Germinal center (tissue), 1 donor: ENCODE results near the gene SUMF1.
A peak's percentile ranks its signal among the peaks of the same experiment; 100 is the strongest.

Source experiments
- DNase-seq: peaks from one replicate; pipeline ENCODE4 v3.0.0; 2012; ENCODE audit warnings: mixed read lengths, low spot score

Gene SUMF1

GRCh38 chr3:4497843-4498324, 30.8 kb upstream of the SUMF1 start:
- no peak for DNase-seq

DNA sequence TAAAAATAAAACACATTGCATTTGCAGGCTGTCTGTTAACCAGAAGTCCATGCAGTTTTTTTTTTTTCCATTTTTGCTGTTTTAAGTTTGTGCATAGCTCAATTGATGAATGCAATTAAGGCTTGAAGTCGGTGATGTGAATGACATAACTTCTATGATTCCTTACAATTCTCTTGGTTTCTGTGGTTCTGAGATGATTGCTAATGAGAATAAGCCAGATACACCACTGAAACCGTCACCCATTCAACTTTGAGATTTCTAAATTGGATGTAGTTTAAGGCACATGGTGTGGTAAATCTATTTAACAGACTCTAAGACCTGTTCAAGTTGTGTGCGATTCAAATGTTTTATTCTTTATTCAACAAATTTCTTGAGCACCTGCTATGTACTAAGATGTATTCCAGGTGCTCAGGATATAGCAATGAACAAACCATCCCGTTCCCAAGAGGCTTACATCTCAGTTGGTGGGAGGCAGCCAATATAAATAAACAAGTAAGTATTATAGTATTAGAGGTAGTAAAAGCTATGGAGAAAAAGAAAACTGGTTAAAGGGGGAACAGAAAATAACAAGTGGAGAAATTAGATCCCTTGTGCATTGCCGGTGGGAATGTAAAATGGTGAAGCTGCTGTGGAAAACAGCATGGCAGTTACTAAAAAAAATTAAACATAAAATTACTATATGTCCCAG, 30.1 kb upstream of the SUMF1 start:
- DNase-seq, result no peak

DNA sequence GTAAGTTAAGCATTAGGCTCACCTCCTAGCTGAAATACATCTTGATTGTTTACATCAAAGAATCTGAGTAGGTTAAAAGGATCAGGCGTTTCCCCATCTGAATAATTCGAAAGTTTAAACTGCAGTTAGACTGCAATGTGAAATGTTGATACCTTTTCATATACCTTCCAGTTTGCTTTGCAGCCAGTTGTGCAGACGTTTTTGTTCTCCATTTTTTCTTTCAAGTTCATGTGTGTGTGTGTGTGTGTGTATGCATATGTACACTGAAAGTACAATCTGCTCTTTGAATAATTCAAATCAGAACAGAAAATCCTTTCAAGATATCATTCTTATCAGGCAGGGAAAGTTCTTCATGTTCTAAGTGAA, 29.0 kb upstream of the SUMF1 start:
- DNase-seq, result no peak

- DNase-seq, result no peak
Observed at GRCh38 chr3:4495294-4496086, 28.4 kb upstream of the SUMF1 start.

DNA sequence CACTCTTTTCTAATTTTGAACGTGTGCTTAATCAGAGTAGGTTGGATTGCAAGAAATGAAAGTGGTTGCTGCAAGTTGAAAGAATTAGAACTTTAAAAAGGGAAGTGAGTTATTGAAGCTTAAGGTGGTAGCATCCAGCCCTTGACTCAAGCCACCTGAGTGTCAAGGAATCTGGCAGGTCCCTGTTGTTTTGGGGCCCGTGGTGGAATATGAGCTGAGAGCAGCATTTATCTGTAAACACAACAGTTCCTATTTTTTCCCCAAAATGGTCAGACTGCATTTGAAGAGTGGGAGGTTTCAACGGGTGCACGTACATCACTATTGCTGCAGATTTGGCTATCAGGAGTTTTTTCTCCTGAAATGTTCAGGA, 27.8 kb upstream of the SUMF1 start:
- DNase-seq, result peak; percentile 43

DNA sequence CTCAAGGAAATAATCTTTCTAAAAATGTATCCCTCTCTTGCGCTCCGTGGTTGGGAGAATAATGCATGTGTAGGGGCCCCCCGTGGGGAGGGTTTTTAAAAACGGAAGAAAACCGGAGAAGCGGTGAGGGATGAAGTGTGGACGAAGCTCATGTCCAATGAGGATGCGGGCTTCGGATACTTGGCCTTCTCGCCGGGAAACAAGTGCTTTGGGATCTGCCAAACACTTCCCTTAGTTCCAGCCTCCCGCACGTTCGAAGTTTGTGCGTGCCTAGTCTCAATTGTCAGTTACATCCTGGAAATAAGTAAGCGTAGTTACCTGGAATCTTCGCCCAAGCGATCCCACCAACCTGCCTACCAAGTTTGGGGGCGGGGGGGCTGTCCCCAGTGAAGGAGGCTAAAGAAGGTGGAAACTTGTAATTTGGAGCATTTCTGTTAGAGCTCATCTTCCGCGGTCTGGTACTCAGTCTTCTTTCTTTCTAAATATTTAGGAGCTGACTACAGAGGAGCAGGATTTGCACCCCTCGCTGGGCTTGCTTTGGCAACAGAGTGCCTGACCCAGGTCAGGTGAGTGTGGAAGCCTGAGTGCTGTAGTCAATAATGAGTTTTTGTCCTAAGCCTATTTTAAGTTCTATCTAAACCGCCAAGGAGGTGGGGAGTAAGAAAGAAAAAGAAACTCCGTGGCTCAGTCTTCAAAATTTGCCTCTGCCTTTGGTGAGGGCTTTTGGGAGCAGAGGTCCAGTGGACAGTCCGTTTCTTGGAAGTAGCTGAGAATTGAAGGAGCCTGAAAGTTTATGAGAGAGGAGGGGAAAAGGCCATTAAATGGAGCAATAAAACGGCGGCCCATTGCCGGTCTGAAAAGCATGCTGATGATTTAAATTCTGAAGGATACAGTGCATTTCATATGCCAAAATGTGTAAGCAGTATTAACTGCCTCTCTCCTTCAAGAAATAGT, 27.1 kb upstream of the SUMF1 start:
- DNase-seq, result no peak

- DNase-seq, result peak; percentile 95
Observed at GRCh38 chr3:4493014-4493940, 26.2 kb upstream of the SUMF1 start, which contains the start of gene ITPR1. ITPR1 (plus strand) TSS chr3:4493348; CDS start chr3:4516492, 23,144 bp downstream.

DNA sequence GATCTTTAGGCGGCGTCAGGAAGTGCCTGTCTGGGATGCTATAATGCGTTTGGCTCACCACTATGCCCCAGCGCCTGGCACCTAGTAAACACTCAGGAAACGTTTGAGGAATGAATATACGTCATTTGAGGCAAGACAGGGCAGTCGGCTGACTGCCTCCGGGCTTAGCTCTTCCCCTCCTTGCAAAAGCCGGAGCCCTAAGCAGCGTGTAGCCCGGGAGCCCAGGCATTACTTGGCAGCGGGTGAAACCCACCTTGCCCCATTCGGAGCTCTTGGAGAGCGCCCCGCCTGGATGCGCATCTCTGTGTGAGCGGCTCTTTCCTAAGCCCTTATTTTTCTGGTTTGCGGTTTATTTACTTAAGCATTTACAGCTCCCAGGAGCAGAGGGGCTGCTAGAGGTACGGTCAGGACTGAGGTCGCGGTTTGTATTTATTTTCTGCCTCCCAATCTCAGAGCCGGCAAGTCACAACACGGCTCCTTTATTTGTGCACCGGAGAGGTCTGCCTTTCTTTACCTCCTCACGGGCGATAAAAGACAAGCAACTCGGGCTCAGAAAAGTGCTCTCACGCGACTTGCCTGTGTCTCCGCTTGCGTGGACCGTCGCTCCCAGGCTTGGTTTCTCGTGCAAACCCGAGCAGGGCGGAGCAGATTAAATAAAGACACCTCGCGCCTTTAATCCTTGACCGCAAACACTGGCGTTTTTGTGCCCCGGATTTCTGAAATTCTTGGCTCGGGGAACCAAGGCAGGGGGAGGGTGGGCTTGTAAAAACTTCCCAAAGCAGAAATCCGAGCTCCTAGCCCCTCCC, 25.3 kb upstream of the SUMF1 start:
- peak; percentile 32 for DNase-seq

- no peak for DNase-seq
Observed at GRCh38 chr3:4491855-4492207, 24.8 kb upstream of the SUMF1 start.

GRCh38 chr3:4478261-4478660, 11.2 kb upstream of the SUMF1 start:
- no peak for DNase-seq

- no peak for DNase-seq
Observed at GRCh38 chr3:4476496-4476895, 9.4 kb upstream of the SUMF1 start.

- no peak for DNase-seq
Observed at GRCh38 chr3:4475804-4476203, 8.7 kb upstream of the SUMF1 start.

DNA sequence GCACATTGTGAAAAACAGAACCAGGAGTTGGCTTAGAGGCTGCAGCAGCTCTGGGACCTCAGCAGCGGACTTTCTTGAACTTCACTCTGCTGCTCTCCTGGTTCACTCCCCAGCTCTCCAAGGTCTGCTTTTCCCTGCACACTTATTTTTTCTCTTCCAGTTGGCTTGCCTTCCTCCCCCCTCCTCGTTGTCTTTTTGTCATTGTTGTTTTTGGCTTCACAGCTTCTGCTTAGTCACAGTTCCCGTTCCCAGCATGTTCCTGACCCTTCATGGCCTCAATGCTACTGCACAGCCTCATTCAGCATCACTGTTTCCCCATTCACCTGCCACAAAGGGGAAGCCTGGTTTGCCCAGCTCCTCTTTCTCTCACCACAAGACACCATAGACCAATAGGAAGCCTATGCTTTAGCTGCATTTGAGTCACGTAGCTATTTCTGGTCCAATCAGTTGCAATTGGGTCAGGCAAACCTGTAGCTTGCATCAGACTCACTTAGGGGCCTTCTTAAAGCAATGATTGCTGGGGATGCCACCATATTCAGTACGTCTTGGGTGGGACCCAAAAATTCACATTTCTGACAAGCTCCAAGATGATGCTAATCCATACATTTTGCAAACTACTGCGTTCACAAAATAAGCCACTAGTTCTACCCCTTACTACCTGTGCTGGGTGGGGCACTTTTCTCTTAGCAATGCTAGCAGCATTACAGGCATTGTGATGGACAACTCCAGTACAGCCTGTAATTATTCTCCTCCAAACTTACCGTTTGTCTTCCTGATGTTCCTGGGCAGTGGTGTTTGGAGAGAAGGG, 7.8 kb upstream of the SUMF1 start:
- no peak for DNase-seq

- no peak for DNase-seq
Observed at GRCh38 chr3:4472766-4473165, 5.7 kb upstream of the SUMF1 start.

GRCh38 chr3:4472312-4472711, 5.2 kb upstream of the SUMF1 start:
- no peak for DNase-seq

GRCh38 chr3:4471907-4472306, 4.8 kb upstream of the SUMF1 start:
- no peak for DNase-seq

DNA sequence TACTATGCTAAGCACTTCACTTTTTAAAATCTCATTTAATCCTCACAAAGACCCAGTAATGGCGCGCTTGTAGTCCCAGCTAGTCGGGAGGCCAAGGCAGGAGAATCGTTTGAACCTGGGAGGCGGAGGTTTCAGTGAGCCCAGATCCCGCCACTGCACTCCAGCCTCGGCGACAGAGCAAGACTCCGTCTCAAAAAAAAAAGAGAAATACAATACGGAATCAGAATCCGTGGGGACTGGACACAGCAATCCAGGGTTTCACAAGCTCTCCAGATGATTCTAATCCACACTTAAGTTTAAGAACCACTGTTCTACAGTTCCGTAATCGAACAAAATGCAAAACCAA, 426 bp upstream of the SUMF1 start:
- no peak for DNase-seq

- no peak for DNase-seq
Observed at GRCh38 chr3:4464576-4464975, 2.5 kb downstream of the SUMF1 start.

GRCh38 chr3:4462369-4463040, 4.6 kb downstream of the SUMF1 start:
- no peak for DNase-seq
